NCI-H524 treated with DMSO at 0.1 percent for 48 hours (cell line): ENCODE results near the gene STEAP4.

Experiments used
- DNase-seq: peaks from one replicate; lab custom pipeline; 2025; lab: John Stamatoyannopoulos, UW

The STEAP4 gene

DNA sequence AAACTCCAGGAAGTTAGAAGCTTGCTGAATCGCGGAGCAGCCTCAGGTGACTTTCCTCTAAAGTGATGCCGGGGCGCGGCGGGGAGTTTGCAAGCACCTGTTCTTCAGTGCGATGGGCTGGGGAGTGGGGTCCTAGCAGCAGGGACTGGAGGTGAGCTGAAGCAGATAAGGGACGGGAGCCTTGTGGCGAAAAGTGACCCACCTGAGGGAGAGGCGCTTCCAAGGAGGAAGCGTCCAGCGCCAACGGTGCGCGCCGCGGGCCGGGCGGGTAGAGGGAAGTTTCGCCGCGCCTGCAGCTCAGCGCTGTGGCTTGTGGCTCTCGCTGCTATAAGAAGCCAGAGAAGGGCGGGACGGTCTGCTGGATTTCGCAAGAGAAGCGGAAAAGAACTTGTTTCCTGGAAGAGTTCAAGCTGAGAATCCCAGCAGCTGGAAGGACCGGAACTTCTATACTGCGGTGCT, at the start of gene STEAP4:
Gene STEAP4, minus strand, starts transcription at position 305 of the 459 bp plus-strand sequence. CDS start 22,625 bp downstream, outside the sequence.
- no peak for DNase-seq

DNA sequence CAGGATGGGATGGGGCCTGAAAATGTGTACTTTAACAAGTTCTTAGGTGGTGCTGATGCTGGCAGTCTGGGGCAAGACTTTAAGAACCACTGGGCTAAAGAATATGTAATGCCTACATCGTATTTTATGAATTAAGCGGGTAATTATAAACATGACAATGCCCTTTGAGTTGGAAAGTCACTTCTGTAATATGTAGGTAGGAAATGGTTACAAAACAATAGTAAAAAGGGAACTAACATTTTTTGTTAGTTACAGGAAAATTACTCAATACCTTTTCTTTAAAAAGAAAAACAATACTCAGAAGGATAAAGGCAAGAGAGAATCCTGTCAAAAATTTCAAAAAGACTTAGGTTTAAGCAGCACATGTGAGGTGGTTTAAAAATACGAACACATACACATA, 48.3 kb upstream of the STEAP4 start:
- DNase-seq: no peak

DNA sequence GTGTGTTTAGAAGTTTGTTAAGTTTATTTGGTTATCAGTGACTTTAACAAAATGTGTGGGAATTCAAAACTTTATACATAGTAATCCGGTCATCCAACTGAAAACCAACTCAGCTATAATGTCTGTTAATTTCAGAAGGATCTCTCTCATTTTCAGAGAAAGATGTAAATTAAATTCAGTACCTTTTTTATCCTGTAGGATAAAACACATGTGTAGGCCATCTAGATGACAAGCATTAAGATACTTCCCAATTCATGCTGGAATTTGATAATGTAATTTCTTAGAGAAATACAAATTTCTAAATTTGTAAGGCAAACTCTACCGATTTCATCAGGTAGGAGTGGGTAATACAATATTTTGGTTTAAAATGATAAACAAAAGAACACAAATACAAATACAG, 43.4 kb upstream of the STEAP4 start:
- no peak for DNase-seq

DNA sequence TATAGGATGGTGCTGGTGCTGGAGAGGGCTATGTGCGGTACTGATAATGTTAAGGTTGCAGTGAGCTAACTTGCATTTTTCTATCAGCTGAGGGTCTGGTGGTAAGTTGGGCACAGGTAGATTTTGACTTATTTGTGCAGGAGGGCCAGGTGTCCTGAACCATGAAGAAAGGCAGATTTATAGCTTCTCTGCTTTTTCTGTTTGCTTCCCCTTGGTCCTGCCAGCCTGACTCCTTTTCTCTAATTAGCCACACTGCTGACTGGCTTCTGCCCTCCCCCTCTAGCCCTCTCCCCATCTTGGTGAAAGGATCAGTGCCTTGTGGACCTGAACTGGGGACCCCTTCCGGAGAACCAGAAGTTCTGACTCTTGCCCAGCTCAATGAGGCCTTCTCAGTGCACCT, 40.8 kb upstream of the STEAP4 start:
- DNase-seq: no peak

DNA sequence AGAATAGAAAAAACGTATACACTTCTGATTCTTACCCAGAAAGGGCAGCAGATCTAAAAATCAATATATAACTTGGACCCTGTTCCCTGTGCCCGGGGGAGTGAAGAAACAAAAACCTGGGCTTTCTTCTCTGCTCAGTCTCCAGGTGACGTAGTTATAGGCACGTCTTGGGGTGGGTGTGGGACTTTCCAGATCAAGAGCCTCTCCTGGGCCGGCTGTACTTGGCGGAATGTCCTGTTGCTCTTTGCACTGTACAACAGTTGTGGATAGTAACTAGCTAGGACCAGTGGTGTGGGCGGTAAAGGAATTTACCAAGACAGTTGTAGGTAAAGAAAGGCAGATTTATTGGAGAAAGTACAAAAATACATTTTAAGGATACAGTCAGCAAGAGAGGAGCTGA, 40.4 kb upstream of the STEAP4 start:
- DNase-seq: no peak

DNA sequence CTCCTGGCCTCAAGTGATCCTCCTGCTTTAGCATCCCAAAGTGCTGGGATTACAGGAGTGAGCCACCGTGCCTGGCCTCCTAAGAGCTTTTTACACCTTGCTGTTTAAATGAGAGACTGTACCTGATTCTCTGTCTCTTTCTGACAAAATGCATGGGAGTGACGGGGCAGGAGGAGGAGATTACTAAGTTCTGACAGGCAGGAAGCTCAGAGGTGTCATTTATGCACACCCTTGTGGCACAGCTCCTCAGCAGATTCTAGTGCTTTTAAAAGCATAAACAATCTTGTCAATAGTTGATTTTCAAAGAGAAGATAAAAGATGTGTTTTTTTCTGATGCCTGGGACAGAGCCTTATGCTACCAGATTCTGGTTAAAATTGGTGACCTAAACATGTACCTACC, 39.7 kb upstream of the STEAP4 start:
- no peak for DNase-seq

DNA sequence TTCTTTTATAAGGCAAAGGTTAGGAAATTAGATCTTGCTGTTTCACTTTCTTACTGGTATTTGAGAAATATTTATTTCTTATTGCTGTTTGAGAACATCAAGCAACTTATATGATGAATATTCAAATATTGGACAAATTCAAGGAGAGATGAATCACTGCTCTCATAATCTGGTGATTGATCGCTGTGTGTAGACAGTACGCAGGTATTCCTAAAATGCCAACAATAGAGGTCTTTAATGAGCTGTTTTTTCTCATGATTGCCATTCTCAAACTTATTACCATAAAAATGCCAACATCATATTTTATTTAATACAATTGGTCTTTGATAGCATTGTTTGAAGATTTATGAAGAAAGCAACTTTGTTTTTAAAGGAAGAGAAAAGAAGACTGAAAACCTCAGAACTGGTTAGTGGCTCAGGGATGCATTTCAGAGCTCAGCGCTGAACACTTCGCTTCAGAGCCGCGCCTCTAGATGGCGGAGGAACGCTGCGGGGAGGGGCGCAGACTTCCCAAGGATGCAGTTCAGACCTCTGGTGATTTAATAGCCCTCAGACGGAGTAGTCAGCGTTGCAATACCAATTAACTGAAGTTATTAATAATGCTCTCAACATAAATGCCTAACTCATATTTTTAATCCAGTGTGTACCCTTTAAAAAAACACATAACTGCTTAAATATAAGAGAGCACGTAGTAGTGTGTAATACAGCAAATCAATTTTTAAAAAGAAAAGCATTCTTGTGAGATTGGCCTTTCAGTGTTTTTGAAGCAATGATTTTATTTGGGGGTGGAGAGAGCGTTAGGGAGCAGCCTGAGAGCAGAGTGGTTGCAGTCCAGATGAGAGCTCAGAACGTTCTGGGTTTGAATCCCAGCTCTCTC, 38.5 kb upstream of the STEAP4 start:
- DNase-seq: peak; percentile 43

DNA sequence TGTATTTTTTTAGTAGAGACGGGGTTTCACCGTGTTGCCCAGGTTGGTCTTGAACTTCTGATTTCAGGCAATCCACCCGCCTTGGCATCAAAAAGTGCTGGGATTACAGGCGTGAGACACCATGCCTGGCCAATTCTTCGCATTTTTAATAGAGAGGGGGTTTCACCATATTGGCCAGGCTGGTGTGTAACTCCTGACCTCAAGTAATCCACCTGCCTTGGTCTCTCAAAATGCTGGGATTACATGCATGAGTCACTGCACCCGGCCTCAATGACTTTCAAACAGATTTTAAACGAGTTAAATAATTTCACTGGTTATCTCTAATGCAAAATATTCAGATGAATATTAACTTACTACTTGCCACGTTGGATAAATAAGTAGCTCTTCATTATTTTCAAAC, 37.6 kb upstream of the STEAP4 start:
- DNase-seq: no peak

DNA sequence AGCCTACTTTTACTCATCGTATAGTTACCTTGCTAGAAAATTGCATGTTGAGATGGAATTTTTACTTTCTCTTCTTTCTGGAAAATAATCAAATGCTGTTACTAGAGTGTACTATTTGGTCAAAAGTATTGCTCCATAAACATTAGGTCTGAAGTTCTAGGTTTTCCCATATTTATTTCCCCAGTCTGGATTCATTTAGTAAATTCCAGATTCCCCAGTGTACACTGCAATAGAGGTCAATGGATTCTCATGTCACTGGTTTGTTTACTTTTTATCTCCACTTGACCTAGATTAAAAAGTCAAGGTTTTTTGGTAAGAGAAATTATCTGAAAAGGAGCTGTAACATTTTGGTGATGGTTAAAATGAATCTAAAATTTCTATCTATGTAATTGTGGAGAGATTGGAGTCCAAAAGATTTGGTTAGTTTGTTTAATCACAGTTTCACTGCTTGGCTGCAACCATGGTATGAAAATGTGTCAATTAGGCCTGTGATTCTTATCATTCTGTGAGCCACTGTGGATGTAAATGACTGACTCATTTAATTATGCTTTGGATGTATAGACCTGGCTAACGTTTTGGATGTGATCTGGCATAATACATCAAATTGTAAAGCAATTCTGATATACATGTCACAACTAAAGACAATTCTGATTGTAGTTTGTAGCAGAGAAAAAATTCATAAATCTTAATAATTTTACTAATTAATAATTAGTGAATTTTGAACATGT, 32.7 kb upstream of the STEAP4 start:
- DNase-seq: no peak

DNA sequence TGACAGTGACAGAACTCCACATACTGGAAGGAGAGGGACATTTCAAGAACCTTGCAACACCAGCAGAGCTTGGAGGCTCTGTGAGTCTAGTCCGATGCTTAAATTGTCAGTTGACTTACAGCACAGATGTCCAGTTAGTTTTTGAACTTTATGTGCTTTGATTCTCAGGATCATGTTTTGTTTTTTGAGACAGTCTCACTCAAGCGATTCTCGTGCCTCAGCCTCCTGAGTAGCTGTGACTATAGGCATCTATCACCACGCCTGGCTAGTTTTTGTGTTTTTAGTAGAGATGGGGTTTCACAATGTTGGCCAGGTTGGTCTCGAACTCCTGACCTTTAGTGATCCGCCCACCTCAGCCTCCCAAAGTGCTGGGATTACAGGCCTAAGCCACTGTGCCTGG, 31.8 kb upstream of the STEAP4 start:
- no peak for DNase-seq

DNA sequence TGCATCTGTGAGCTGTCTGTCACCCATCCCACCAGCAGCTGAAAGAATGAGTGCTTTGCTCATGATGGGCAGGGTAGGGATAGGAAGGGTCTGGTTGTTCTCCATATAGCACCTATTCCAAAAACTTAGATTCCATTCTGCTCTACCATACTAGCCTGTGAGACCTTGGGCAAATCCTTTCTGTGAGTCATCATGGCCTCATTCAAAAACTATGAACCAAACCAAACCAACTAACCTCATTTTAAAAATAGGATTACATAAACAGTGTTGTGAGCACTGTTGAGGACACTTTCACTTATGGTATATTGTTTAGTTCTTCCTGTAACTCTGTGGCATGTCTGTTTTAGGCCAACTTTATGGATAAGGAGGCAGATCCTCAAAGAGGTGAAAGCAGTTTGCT, 30.9 kb upstream of the STEAP4 start:
- no peak for DNase-seq

DNA sequence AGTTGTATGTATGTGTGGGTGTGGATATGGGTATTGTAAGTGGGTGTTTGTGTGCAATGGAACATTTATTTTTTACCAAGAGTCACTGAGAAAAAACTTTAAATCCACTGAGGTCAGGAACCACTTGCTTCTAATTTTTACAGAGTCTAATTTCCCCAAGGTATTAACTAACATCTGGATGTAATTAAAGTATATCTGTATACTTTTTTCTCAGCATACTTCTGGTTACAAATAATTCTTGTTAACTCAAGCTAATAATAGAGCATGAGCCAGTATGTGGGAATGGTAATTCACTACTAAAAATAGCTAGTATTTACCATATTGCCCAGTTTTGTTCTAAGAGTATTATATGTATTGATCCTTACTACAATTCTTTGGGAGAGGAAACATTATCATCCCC, 24.6 kb upstream of the STEAP4 start:
- no peak for DNase-seq

DNA sequence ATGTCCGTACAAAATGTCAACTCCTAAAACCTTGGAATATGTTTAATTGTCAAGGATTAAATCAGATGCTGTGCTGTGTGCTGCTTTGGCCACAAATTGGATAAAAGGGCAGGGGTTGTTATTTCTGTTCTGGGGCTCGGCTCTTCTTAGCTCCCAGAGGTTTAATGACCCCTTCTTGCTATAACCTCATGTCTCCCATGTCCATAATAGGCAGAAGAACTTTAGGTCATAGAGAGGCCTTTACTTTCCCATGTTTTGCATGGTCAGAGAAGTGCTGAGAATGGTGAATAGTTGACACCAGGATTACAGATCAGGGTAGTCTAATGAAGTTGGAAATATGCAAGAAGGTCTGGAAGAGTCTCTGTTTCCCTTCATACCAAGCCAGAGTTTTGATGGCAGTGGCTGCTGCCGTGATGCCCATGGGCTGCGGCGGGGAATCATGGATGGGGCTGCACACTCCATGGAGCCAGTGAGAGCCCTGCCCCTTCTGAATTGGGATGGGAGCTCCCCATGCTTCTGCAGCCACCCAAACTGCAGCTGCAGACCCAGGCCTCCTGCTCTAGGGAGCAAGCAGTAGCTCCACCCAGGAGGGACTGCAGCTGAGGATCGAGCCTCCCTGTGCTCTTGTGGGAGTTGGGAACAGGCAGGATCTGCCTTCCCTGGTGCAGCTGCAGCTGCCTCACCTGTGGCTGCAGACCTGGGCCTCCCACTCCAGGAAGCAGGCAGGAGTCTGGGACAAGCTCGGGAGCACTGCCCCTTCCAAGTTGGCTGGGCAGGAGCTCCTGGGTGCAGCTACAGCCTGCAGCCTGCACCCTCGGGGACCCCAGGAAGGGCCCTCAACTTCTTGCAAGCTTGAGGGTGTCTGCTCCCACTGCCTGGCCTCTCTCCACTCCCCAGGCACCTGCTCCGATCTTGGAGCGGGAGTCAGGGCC, 23.1 kb upstream of the STEAP4 start:
- no peak for DNase-seq

DNA sequence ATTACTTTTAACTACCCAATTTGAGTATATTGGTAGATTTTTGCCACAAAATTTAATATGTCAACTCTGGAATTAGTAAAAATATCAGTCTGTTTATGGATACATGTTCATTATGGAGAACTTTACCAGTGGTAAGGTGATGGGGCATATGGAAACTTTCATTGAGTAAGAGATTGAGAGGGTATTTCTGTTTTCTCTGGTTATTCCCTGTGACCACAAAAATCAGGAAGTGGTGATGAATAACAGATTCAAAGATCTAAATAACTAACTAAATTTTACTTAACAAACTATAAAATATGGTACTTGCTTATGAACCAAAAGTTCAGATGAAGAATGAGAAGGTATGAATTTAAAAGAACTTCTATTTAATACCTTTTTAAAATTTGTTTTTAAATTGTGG, 22.1 kb upstream of the STEAP4 start:
- no peak for DNase-seq

DNA sequence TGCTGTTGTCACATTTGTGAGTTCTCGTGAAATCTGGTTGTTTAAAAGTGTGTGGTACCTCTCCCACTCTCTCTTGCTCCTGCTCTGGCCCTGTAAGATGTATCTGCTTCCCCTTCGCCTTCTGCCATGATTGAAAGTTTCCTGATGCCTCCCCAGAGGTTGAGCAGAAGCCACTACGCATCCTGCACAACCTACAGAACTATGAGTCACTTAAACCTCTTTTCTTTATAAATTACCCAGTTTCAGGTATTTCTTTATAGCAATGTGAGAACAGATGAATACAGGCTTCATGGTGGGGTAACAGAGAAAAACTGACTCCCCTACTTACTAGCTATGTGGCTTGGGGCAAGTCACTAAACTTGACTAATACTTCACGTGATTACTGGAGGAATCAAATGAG, 18.0 kb upstream of the STEAP4 start:
- DNase-seq: no peak

DNA sequence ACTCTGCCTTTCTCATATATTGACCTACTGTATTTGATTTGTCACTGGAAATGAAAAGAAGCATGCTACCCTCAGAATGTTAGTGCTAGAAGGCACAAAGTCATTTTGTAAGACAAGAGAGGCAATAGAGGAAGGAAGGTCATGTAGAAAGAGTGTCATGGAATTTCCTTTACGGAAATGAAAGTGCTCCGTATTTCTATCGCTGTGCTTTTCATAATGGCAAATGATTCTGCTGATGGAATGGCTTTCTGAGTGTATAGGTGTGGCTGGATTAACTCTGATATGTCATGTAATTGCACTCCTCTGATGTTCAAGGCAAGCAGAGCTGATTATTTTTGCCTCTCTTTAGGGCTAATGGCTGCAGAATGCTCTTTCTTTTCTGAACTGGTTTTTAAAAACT, 15.5 kb upstream of the STEAP4 start:
- no peak for DNase-seq

DNA sequence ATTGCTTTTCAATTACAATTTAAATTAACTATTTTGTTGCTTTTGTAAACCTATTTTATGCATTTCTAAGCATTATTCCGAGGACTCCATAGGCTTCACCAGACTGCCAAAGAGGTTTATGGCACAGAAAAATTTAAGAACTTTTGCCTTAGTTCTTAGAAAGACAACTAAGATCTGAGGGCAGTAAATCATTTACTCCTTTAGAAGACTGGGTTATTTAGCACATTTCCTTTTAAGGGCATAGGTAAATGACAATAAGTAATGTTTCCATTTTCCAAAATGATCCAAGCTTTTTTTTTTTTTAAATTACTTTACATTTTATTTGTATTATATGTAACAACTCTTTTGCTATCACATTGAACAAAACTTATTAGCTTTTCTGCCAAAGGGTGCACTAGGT, 15.0 kb upstream of the STEAP4 start:
- no peak for DNase-seq

DNA sequence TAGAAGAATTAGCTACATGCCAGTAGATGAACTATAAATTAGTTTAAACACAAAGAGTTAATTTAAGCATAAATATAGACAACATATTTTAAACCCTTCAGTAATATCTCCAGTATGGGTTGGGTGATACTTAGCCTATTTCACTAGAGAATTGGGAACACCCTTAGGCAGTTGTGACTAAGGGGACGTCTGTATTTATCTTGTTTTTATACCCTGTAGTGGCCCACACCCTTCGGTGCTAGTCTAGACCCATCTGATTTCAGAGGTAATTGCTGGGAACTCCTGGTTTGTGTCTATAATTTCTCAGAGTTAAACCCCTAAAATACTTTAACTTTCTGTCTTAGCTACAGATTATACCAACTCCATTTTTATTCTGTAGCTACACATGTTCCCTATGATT, 11.5 kb upstream of the STEAP4 start:
- DNase-seq: no peak

DNA sequence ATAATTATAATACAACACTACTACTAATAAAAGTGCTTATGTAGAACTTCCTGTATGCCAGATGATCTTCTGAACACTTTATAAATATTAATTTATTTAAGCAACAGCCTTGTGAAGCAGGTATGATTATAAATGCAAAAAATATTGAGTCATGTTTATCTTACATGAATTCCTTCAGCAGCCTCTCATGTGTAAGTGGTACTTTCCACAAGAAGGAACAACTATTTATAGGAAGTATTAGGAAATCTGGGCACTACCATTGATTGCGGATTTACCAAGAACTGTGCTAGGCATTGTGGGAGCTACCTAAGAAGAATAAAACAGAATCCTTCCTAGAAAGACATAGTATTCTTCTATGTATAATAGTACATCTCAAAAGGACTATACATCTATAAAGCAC, 10.7 kb upstream of the STEAP4 start:
- DNase-seq: no peak

DNA sequence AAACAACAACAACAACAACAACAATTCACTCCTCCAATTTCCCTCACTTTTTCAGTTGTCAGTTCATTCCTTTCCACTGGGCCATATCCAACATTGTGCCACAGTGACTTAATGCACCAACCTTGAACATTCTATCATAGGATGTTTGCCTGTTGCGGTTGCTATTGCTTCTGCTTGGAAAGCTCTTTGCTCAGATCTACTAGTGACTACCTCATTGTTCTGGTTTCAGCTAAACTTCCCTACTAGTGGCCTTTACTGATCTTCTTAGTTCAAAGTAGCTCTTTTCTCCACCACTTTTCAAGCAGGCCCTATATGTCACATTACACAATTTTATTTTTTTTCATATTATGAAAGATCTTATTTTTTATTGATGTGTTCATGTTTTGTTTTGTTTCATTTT, 9.8 kb upstream of the STEAP4 start:
- no peak for DNase-seq

DNA sequence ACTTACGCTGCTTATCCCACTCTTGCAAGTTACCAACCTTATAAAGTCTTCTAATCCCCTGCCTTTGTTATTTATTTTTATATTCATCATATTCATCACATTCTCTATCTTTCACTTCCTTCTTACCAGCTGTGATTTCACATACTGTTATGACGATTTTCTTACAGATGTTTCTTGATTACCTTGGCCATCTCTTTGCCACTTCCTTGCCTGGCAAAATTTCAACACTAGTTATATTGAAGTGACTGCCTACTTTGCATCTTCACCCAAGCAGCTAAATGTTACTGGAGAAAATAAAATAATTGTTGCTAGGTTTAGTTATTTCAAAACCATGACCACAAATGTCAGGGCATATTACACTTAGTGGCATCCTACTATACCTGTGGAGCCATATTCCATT, 8.8 kb upstream of the STEAP4 start:
- DNase-seq: no peak

DNA sequence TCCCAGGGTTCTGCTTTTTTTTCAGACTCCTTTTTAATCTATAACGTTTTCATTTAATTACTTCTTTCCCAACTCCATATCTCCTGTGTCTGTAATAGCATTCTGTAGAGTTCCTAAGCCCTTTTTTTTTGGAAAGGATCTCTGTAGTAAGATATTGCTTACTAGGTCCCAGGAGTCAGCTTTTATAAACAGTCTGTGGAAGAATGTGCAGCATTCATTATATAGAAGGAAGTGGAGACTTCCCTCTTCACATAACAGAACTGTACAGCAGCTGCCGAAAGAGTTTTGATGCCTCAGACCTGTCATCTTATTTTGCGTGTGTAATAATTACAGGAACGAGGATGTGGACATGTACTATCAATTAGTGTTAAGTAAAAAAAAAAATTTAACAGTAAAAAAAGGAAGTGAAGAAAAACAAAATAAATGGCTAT, 7.4 kb upstream of the STEAP4 start:
- DNase-seq: no peak
